Measurements from ENCODE around the gene YWHAQ. TPM values are rescaled to one million over a fixed set of nuclear protein-coding genes. Genes with fewer than 3 reads are reported as not detected.
"Not testable (repeated sequence)": the region's sequence is repeated elsewhere in the genome, so short reads cannot be mapped to it uniquely, and the experiment has no call there.

Gene YWHAQ
- total RNA-seq, 1 donor from 2014 or later, result 173 TPM

- Histone ChIP-seq H3K4me3 (no peak overlapping the region), H3K36me3 (no peaks in the 10 kb centered on the region), H3K27me3 (no peaks in the 10 kb centered on the region), H3K4me1 (peaks cover 94% of the 10 kb centered on the region), H3K27ac (no peak overlapping the region), H3K9me3 (no peaks in the 10 kb centered on the region)
- intact Hi-C loops (cut with DNase I), result no loop called here
- no peak for TF ChIP-seq POLR2A (IDR thresholded peaks at IDR 0.05)
- no peak for TF ChIP-seq POLR2AphosphoS5 (IDR thresholded peaks at IDR 0.05; ENCODE audit: insufficient read depth in 1 of 2, low read depth in 1 of 2)
- TF ChIP-seq CTCF (IDR thresholded peaks at IDR 0.05), result no peak
- no peak for DNase-seq (ENCODE audit: extremely low spot score in 2 of 2)
Measured at GRCh38 chr2:9610781-9611548, 19.8 kb downstream of the YWHAQ start.

- H3K9me3 ChIP-seq; intact Hi-C loops (cut with DNase I); DNase-seq (ENCODE audit: extremely low spot score in 2 of 2); H3K36me3 ChIP-seq; H3K27me3 ChIP-seq: not testable (repeated sequence)
- peak overlapping the region in 1 of 2 donors; percentile 1 for H3K4me3 ChIP-seq
- peaks cover 69% of the 10 kb centered on the region for H3K4me1 ChIP-seq
- peak overlapping the region; percentile 89 for H3K27ac ChIP-seq
Measured at GRCh38 chr2:9608491-9608890, 22.3 kb downstream of the YWHAQ start.

- no peak overlapping the region for H3K4me3 ChIP-seq
- H3K27ac ChIP-seq, result no peak overlapping the region
- TF ChIP-seq POLR2AphosphoS5 (IDR thresholded peaks at IDR 0.05; ENCODE audit: insufficient read depth in 1 of 2, low read depth in 1 of 2) (no peak), CTCF (IDR thresholded peaks at IDR 0.05) (no peak), POLR2A (IDR thresholded peaks at IDR 0.05) (no peak)
- no peaks in the 10 kb centered on the region for H3K27me3 ChIP-seq
- peaks cover 15% of the 10 kb centered on the region for H3K4me1 ChIP-seq
- intact Hi-C loops (cut with DNase I), result no loop called here
- H3K36me3 ChIP-seq, result peaks cover 0 to 32% of the 10 kb centered on the region in 2 donors
- DNase-seq (ENCODE audit: extremely low spot score in 2 of 2), result no peak
- peaks cover 7% of the 10 kb centered on the region for H3K9me3 ChIP-seq
Measured at GRCh38 chr2:9602412-9602811, 28.4 kb downstream of the YWHAQ start.

- no peaks in the 10 kb centered on the region for H3K27me3 ChIP-seq
- H3K9me3 ChIP-seq, result peaks cover 7% of the 10 kb centered on the region
- intact Hi-C loops (cut with DNase I), result no loop called here
- peaks cover 17% of the 10 kb centered on the region for H3K4me1 ChIP-seq
- H3K27ac ChIP-seq, result no peak overlapping the region
- DNase-seq (ENCODE audit: extremely low spot score in 2 of 2), result no peak
- no peak overlapping the region for H3K4me3 ChIP-seq
- no peak for TF ChIP-seq CTCF (IDR thresholded peaks at IDR 0.05)
- TF ChIP-seq POLR2A (IDR thresholded peaks at IDR 0.05), result no peak
- TF ChIP-seq POLR2AphosphoS5 (IDR thresholded peaks at IDR 0.05; ENCODE audit: insufficient read depth in 1 of 2, low read depth in 1 of 2), result no peak
- peaks cover 0 to 32% of the 10 kb centered on the region in 2 donors for H3K36me3 ChIP-seq
Measured at GRCh38 chr2:9601397-9601796, 29.4 kb downstream of the YWHAQ start.

GRCh38 chr2:9599430-9599829 lies 31.4 kb downstream of the YWHAQ start:
- intact Hi-C loops (cut with DNase I), result no loop called here
- no peaks in the 10 kb centered on the region for H3K27me3 ChIP-seq
- H3K27ac ChIP-seq, result no peak overlapping the region
- H3K36me3 ChIP-seq, result peaks cover 0 to 32% of the 10 kb centered on the region in 2 donors
- TF ChIP-seq POLR2AphosphoS5 (IDR thresholded peaks at IDR 0.05; ENCODE audit: insufficient read depth in 1 of 2, low read depth in 1 of 2), result no peak
- no peak for TF ChIP-seq CTCF (IDR thresholded peaks at IDR 0.05)
- no peak for TF ChIP-seq POLR2A (IDR thresholded peaks at IDR 0.05)
- H3K4me1 ChIP-seq, result peaks cover 35% of the 10 kb centered on the region
- peaks cover 7% of the 10 kb centered on the region for H3K9me3 ChIP-seq
- no peak for DNase-seq (ENCODE audit: extremely low spot score in 2 of 2)
- H3K4me3 ChIP-seq, result no peak overlapping the region

Measured in vagina (tissue), 2 donors.